Keratinocyte (primary cell): ENCODE results near the gene HP. TPM values are rescaled to one million over a fixed set of nuclear protein-coding genes. Genes with fewer than 3 reads are reported as not detected.

Experiments used
- DNase-seq: peaks from one replicate; pipeline ENCODE4 v3.0.0-alpha.2; 2011; ENCODE audit warnings: low read depth, missing footprints, low spot score
- FAIRE-seq: peaks from 2 replicates; lab custom pipeline; 2011; peaks lifted over from hg19 to GRCh38; lab: Jason Lieb, UNC
- H2AFZ ChIP-seq: 2 replicates; pipeline ENCODE4 v1.6.0; 2012; ENCODE audit warnings: low read length, control low read depth, inconsistent platforms; ENCODE audit not compliant: control insufficient read depth
- H3K27ac ChIP-seq: 2 replicates; pipeline ENCODE4 v1.5.1; 2011; ENCODE audit warnings: low read length; ENCODE audit not compliant: control insufficient read depth, insufficient read depth
- H3K27me3 ChIP-seq: 3 replicates; pipeline ENCODE4 v1.6.0; 2011; ENCODE audit warnings: low read length; ENCODE audit not compliant: control insufficient read depth, insufficient read depth; ENCODE audit errors: extremely low read depth
- H3K36me3 ChIP-seq, 2 experiments: 2 replicates in 1 of 2; 3 replicates in 1 of 2; pipeline ENCODE4 v1.5.1; 2011; ENCODE audit warnings: low read length in 2 of 2, mild to moderate bottlenecking in 1 of 2; ENCODE audit not compliant: control insufficient read depth in 2 of 2, insufficient read depth in 2 of 2; ENCODE audit errors: extremely low read depth in 1 of 2
- H3K4me1 ChIP-seq: 3 replicates; pipeline ENCODE4 v1.5.1; 2011; ENCODE audit warnings: low read length; ENCODE audit not compliant: control insufficient read depth, insufficient read depth; ENCODE audit errors: extremely low read depth
- H3K4me2 ChIP-seq: 3 replicates; pipeline ENCODE4 v1.6.0; 2011; ENCODE audit warnings: low read depth, low read length; ENCODE audit not compliant: control insufficient read depth, insufficient read depth; ENCODE audit errors: extremely low read depth
- H3K4me3 ChIP-seq, 3 experiments: fragments of 200-600 bp in 1 of 3; sonication (generic) in 1 of 3; 2 replicates in 2 of 3; 3 replicates in 1 of 3; pipeline ENCODE4 v1.5.1; 2011 to 2016; ENCODE audit warnings: low read length in 3 of 3, mild to moderate bottlenecking in 3 of 3, control low read depth in 2 of 3, inconsistent platforms in 1 of 3, low read depth in 1 of 3, mixed read lengths in 1 of 3, mixed run types in 1 of 3, moderate library complexity in 1 of 3; ENCODE audit not compliant: control insufficient read depth in 2 of 3, insufficient read depth in 2 of 3; ENCODE audit errors: extremely low read depth in 1 of 3
- H3K79me2 ChIP-seq: 2 replicates; pipeline ENCODE4 v1.6.0; 2012; ENCODE audit warnings: low read length; ENCODE audit not compliant: control insufficient read depth, insufficient read depth
- H3K9ac ChIP-seq: 3 replicates; pipeline ENCODE4 v1.6.0; 2011; ENCODE audit warnings: low read length; ENCODE audit not compliant: control insufficient read depth, insufficient read depth; ENCODE audit errors: extremely low read depth
- H3K9me1 ChIP-seq: 3 replicates; pipeline ENCODE4 v1.6.0; 2011; ENCODE audit warnings: low read length; ENCODE audit not compliant: control insufficient read depth, insufficient read depth; ENCODE audit errors: extremely low read depth
- H3K9me3 ChIP-seq: 2 replicates; pipeline ENCODE4 v1.5.1; 2012; ENCODE audit warnings: low read depth, low read length; ENCODE audit not compliant: control insufficient read depth
- H4K20me1 ChIP-seq: 3 replicates; pipeline ENCODE4 v1.6.0; 2011; ENCODE audit warnings: low read length; ENCODE audit not compliant: control insufficient read depth, insufficient read depth; ENCODE audit errors: extremely low read depth
- CTCF ChIP-seq, 3 experiments: IDR thresholded peaks in 1 of 3; conservative IDR thresholded peaks in 1 of 3; optimal IDR thresholded peaks in 1 of 3; 2 replicates in 2 of 3; 3 replicates in 1 of 3; pipeline versions ENCODE3 to v1.5.1; 2011; ENCODE audit warnings: low read length in 3 of 3, mild to moderate bottlenecking in 3 of 3, moderate library complexity in 2 of 3, control low read depth in 1 of 3, inconsistent platforms in 1 of 3; ENCODE audit not compliant: insufficient read depth in 2 of 3; ENCODE audit errors: extremely low read depth in 1 of 3
- EZH2 ChIP-seq: IDR thresholded peaks from one replicate; pipeline ENCODE4 v1.6.1; 2012; ENCODE audit warnings: inconsistent platforms, mild to moderate bottlenecking, low read length, moderate library complexity
- dilution Hi-C: fragments of 300-500 bp; cut with MboI; formaldehyde crosslinking; loops from one replicate; pipeline ENCODE4 v1.7.0; 2020; ENCODE audit warnings: low sequenced_read_pairs; ENCODE audit not compliant: extremely low pct_ligation_motif_present
- polyA plus RNA-seq, 5 experiments: library from polyadenylated mRNA; depleted of rRNA in 3 of 5; stranded (reverse) in 3 of 5; stranded (forward) in 1 of 5; unstranded in 1 of 5; fragments of >200 nt; gene quantifications; 1 replicate in 1 of 5; 2 replicates in 3 of 5; 3 replicates in 1 of 5; pipeline versions ENCODE4 v1.2.1 to v1.2.3, GENCODE V29; 2011 to 2012; ENCODE audit warnings: missing spikeins in 2 of 5, low read depth in 1 of 5, low replicate concordance in 1 of 5

The HP gene
- polyA plus RNA-seq, 1 donor (not counting 4 experiments of a cell fraction or from before 2014, with no cell fraction given) = 0.43 TPM

GRCh38 chr16:72068930-72069329 lies 14.6 kb downstream of the HP start:
- no peaks in the 10 kb centered on the region for H3K9me3 ChIP-seq
- no peaks in the 10 kb centered on the region for H4K20me1 ChIP-seq
- no peaks in the 10 kb centered on the region for H3K36me3 ChIP-seq
- no peak overlapping the region for H3K4me3 ChIP-seq
- H3K9ac ChIP-seq = no peak overlapping the region
- DNase-seq = no peak
- dilution Hi-C loops = no loop called here
- no peak overlapping the region for H3K4me2 ChIP-seq
- H3K27ac ChIP-seq = no peak overlapping the region
- no peaks in the 10 kb centered on the region for H3K79me2 ChIP-seq
- no peaks in the 10 kb centered on the region for H3K9me1 ChIP-seq
- H3K27me3 ChIP-seq = no peaks in the 10 kb centered on the region
- no peak for FAIRE-seq
- TF ChIP-seq EZH2 (no peak), CTCF (optimal IDR thresholded peaks at IDR 0.05 in 1 of 3, IDR thresholded peaks at IDR 0.05 in 1 of 3, conservative IDR thresholded peaks at IDR 0.05 in 1 of 3; ENCODE audit: extremely low read depth in 1 of 3, insufficient read depth in 2 of 3, low read length in 3 of 3) (no peak)
- no peak overlapping the region for H2AFZ ChIP-seq
- no peaks in the 10 kb centered on the region for H3K4me1 ChIP-seq

GRCh38 chr16:72072514-72073342 lies 18.4 kb downstream of the HP start:
- FAIRE-seq (no peak), DNase-seq (no peak)
- no peak overlapping the region for H2AFZ ChIP-seq
- dilution Hi-C loops = no loop called here
- H4K20me1 ChIP-seq = no peaks in the 10 kb centered on the region
- no peaks in the 10 kb centered on the region for H3K27me3 ChIP-seq
- H3K36me3 ChIP-seq = no peaks in the 10 kb centered on the region
- TF ChIP-seq EZH2 (no peak), CTCF (optimal IDR thresholded peaks at IDR 0.05 in 1 of 3, IDR thresholded peaks at IDR 0.05 in 1 of 3, conservative IDR thresholded peaks at IDR 0.05 in 1 of 3; ENCODE audit: extremely low read depth in 1 of 3, insufficient read depth in 2 of 3, low read length in 3 of 3) (no peak)
- no peak overlapping the region for H3K27ac ChIP-seq
- no peaks in the 10 kb centered on the region for H3K9me1 ChIP-seq
- no peaks in the 10 kb centered on the region for H3K9me3 ChIP-seq
- H3K4me3 ChIP-seq = no peak overlapping the region
- H3K79me2 ChIP-seq = no peaks in the 10 kb centered on the region
- H3K4me2 ChIP-seq = no peak overlapping the region
- no peaks in the 10 kb centered on the region for H3K4me1 ChIP-seq
- H3K9ac ChIP-seq = no peak overlapping the region
